GM21390 (cell line): Measurements from ENCODE around the gene ITFG1.

Experiments
- ATAC-seq: cut with Tn5 transposase; IDR thresholded peaks from one replicate; pipeline ENCODE4 v1.9.1; 2021; ENCODE audit not compliant: unreplicated experiment

The ITFG1 gene

DNA sequence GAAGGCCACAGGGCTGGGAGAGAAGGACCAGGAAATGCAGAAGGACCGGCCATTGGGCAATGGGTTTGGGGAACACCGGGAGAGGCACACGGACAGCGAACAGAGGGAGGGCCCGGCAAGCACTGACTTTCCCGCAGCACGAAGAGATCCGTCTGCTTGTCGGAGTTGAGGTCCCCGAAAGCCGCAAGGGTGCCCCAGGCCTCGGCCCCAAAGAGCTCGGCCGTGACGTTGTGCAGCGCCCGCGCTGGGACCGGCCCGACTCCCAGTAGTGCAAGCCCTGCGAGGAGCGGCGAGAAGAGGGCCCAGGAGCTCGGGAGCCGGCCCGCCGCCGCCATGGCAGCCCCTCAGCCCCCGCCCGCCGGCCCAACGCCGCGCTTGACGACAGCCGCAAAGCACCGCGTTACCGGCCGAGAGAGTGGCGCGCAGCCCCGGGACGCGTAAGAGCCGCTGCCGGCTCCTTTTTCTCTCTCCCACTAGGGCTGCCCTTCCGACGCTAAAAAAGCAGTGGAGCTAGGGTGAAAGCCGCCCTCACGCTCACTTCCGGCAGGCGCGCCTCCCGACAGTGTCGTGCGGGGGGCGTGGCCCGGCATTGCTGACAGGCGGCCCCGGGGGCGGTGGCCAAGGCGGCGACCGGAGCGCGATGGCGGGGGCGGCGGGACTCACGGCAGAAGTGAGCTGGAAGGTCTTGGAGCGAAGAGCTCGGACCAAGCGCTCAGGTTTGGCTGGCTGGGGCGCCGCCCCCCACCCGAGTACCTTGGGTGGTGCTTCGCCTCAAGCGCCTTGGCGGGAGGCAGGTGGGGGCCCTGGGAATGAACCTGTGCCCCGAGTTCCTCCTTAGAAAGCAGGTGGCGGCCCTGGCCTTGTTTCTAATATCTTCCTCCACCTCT, at the start of gene ITFG1, which contains the start of gene PHKB:
TSS of gene ITFG1 (minus strand) at position 353 of the 887 bp plus-strand sequence. CDS start at position 335, 18 bp downstream.
TSS of gene PHKB (plus strand) at position 621 of the 887 bp plus-strand sequence. CDS start at position 641, 20 bp downstream.
- peak; percentile 69 for ATAC-seq

DNA sequence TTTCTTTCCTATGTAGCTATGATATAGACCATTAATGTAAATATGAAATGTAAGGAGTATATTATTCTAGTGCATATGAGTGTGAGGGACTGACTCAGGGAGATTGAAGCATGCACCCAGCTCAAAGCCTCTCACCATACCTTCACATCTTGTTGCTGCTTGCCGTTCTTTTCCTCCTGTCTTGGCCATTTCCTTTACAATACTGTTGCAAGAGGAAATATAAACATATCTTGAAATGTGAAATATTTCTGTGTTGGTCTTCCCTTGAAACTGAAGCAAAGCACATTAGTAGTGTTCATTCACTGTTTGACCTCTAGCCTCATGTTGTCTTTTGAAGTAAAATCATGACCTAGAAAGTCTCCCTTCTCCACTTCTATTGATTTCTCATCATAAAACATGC, 46.8 kb upstream of the ITFG1 start:
- no peak for ATAC-seq

- ATAC-seq, result no peak
Observed at GRCh38 chr16:47506800-47507199, 45.9 kb upstream of the ITFG1 start.

DNA sequence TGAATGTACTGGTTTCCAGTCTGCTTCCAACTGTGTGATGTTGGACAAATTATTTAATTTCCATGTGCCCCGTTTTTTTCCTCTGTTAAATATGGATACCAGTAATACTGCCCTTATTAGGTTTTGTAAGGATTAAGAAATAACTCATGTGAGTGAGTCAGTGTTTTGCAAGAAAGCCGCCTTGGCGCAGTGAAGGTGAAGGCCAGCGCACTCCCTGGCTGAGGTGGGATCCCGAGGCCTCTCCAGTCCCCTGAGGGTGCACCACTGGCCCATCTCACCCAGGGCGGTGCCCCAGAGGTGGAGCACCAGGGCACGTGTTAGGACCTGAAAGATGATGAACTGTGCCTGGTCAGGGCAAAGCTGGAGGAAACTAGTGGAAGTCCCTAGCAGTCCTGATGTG, 43.7 kb upstream of the ITFG1 start:
- ATAC-seq, result no peak

GRCh38 chr16:47503936-47504335, 43.1 kb upstream of the ITFG1 start:
- no peak for ATAC-seq

DNA sequence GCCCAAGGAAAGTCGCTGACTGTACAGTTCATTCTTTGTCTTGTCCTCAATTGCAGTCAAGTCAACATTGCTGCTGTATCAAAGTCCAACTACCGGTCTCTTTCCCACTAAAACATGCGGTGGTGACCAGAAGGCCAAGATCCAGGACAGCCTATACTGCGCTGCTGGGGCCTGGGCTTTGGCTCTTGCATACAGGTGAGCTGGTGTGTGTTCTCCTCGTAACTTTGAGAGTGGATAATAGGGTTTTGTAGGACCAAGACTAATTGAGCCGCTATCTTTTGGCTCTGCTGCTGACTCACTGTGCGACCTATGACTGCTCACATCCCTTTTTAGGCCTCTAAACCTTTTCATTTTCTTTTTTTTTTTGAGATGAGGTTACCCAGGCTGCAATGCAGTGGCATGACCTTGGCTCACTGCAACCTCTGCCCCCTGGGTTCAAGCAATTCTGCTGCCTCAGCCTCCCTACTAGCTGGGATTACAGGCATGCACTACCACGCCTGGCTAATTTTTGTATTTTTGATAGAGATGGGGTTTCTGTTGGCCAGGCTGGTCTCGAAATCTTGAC, 38.9 kb upstream of the ITFG1 start:
- no peak for ATAC-seq

- ATAC-seq, result no peak
Observed at GRCh38 chr16:47499080-47499699, 38.3 kb upstream of the ITFG1 start.

GRCh38 chr16:47493381-47494337, 32.8 kb upstream of the ITFG1 start:
- peak; percentile 61 for ATAC-seq

- ATAC-seq, result peak; percentile 74
Observed at GRCh38 chr16:47492428-47493377, 31.8 kb upstream of the ITFG1 start.

DNA sequence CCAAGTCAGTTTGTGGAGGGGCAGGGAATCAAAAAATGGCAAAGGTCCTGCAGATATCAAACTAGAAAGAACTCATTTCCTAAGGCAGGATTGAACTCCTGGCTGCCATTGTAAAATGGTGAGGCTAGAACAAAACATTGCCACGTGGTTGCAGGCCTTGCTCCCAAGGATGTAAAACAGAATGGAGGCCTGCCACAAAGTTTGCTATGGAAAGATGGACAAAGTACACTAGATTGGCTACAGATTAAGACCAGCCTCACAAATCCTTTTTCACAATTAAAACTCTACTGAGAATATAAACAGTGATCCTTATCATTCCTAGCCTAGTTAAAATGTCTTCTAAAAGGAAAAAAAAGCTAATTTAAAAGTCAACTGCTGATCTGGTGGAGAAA, 31.2 kb upstream of the ITFG1 start:
- ATAC-seq, result no peak

GRCh38 chr16:47490471-47490870, 29.6 kb upstream of the ITFG1 start:
- no peak for ATAC-seq

DNA sequence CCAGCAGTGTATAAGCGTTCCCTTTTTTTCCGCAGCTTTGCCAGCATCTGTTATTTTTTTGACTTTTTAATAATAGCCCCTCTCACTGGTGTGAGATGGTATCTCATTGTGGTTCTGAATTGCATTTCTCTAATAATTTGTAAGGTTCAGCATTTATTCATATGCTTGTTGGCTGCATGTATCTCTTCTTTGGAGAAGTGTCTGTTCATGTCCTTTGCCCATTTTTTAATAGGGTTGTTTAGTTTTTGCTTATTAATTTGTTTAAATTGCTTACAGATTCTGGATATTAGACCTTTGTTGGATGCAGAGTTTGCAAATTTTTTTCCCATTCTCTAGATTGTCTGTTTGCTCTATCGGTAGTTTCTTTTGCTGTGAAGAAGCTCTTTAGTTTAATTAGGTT, 27.2 kb upstream of the ITFG1 start:
- ATAC-seq, result no peak

GRCh38 chr16:47486856-47487255, 26.0 kb upstream of the ITFG1 start:
- peak; percentile 60 for ATAC-seq

GRCh38 chr16:47483616-47484015, 22.8 kb upstream of the ITFG1 start:
- no peak for ATAC-seq

DNA sequence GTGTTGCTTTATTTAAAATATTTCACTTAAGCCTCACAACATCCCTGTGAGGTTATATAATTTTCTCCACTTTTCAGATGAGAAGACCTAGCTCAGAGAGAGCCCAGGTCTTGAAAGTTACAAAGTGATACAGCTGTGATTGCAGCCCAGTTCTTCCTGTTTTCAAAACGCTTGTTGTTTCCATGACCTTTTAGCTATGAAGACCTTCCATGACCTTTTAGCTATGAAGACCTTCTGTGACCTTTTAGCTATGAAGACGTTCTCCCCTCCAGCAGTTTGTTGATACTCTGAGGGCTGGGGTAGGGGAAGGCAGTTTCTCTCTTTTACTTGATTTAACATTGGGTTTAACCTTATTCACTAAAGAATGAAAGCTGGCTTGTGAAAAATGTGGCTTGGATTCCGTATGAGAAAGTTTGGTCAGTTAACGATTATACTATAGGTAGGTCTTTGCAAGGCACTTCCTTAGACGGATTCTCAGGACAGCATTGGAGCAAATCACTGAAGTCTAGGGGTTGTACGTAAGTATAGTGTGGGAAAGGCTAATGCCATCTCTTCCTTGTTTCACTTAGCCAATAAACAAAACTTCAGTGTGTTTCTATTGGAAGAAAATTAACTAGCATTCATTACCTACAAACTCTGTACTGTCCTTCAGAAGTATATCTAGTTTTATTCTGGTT, 21.0 kb upstream of the ITFG1 start:
- ATAC-seq, result no peak

DNA sequence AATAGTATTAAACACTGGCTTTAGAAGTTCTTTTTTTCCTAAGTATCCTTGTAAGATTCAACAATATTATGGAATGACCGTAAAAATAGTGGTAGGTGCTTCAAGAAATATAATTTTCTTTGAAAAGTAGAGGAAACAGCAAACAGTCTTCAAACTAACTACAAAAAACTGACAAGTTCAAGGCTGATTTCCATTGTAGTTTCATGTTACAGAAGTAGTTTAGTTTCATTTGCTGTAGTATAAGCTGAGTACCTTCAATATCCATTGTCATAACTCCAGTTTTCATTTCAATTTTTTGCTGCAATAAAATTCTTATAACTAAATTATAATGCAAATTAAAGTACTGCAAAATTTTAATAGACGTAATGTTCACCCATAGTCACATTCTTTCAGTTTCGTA, 19.5 kb upstream of the ITFG1 start:
- ATAC-seq, result peak; percentile 65

DNA sequence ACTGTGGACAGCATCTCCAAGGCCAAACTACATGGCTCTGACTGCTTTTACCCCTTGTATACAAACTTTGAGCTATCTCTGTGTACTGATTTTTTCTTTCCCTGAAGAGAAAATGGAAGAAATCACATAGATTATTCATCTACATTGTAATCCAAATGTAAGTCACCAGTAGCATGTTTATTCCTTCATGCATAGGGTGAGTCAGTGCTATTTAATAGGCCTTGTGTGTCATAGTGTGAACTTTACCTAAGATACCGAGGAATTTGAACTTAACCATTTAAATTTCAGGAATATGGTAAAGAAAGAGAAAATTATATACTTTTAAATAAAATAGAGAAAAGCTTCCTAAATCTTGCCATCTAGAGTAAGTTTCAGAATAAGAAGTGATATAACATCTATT, 16.8 kb upstream of the ITFG1 start:
- ATAC-seq, result no peak

DNA sequence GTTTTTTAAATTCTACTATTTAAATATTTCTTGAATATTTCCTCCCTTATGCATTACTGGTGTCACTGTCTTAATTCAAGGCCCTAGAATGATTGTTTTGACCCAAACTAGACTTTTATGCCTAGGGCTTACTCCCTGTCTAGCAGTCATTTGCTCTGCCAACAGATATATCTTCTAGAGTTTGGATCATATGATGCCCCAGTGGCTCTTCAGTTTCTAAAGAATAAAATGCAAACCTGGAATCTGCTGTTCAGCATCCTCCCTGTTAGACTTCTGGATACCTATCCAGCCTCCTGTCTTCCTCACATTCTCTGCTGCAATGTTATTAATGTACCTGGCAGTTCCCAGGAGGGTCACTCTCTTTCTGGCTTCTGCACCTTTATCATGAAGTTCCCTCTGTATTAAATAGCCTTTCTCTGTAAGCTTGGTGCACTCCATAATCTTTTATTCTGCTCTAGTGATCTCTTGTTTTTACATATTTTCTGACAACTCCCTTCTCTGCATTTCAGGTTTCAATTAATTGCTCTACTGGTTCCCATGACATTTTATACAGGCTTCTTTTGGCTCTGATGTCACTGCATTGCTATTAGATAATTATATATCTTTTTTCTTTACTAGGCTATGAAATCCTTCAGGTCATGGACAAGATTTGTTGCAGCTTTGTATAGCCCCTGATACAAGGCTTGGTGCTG, 15.9 kb upstream of the ITFG1 start:
- no peak for ATAC-seq

DNA sequence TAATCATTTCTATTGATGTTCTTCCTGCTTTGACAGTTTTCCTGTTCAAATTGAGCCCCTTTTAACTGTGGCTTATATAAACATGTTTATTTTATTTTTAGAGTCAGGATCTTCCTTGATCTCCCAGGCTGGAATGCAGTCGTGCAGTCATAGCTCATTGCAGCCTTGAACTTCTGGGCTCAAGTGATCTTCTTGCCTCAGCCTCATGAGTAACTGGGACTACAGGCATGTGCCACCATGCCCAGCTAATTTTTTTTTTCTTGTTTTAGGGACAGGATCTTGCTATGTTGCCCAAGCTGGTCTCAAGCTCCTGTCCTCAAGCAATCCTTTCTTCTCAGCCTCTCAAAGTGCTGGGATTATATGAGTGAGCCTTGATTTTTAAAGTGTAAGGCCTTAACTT, 14.9 kb upstream of the ITFG1 start:
- ATAC-seq, result no peak
